ENCODE measurements around the gene MTG1.

Gene MTG1

DNA sequence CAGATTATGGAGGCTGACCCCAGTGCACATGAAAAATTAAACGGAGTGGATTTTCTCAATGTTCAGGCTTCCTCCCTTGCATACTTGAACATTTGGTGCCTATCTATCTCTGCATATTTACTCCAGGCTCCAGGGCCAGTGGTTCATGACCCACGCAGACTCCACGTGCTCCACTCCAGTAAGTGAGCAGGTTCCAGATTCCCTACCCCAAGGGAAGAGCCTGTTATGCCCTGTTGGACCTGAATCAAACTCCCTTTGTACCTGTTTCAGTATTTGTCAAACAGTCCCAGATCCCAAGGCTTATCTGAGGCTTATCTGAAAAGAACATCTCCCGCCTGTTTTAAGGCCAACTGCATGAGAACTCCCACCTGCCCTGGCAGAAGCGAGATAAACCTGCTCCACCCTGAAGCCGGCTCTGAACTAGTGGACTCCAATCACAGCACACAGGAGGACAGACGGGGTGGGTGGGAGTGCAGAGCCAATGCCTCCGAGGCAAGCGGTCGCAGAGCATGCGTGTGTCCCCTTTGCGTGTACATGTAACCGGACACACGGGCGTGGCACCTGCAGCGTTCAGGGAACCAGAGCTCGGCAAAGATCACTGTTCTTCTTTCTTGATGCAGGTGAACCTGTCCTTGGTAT lies 33.9 kb upstream of the MTG1 start:
- Histone ChIP-seq H3K4me2 (ENCODE audit: low read length) (no peak overlapping the region), H3K27me3 (ENCODE audit: low read depth, low read length) (no peaks in the 10 kb centered on the region), H3K9ac (ENCODE audit: low read length) (no peak overlapping the region), H3K36me3 (replicated peaks; ENCODE audit: low read depth, low read length) (peaks cover 5% of the 10 kb centered on the region), H3K79me2 (ENCODE audit: low read length) (peaks cover 9% of the 10 kb centered on the region), H3K4me1 (ENCODE audit: low read length) (peaks cover 8% of the 10 kb centered on the region; the same call in 1 of the 2 replicates), H4K20me1 (ENCODE audit: insufficient read depth, low read length) (no peaks in the 10 kb centered on the region), H3K27ac (ENCODE audit: low read length) (no peak overlapping the region), H3K9me3 (ENCODE audit: insufficient read depth, low read length) (no peaks in the 10 kb centered on the region), H3K4me3 (ENCODE audit: low read length) (no peak overlapping the region), H2AFZ (ENCODE audit: low read depth, low read length) (no peak overlapping the region)
- TF ChIP-seq EZH2phosphoT487 (IDR thresholded peaks at IDR 0.05; ENCODE audit: low read depth), result no peak
- TF ChIP-seq, protein P1, sequence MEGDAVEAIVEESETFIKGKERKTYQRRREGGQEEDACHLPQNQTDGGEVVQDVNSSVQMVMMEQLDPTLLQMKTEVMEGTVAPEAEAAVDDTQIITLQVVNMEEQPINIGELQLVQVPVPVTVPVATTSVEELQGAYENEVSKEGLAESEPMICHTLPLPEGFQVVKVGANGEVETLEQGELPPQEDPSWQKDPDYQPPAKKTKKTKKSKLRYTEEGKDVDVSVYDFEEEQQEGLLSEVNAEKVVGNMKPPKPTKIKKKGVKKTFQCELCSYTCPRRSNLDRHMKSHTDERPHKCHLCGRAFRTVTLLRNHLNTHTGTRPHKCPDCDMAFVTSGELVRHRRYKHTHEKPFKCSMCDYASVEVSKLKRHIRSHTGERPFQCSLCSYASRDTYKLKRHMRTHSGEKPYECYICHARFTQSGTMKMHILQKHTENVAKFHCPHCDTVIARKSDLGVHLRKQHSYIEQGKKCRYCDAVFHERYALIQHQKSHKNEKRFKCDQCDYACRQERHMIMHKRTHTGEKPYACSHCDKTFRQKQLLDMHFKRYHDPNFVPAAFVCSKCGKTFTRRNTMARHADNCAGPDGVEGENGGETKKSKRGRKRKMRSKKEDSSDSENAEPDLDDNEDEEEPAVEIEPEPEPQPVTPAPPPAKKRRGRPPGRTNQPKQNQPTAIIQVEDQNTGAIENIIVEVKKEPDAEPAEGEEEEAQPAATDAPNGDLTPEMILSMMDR (IDR thresholded peaks at IDR 0.05; ENCODE audit: low read depth, low read length), result no peak

DNA sequence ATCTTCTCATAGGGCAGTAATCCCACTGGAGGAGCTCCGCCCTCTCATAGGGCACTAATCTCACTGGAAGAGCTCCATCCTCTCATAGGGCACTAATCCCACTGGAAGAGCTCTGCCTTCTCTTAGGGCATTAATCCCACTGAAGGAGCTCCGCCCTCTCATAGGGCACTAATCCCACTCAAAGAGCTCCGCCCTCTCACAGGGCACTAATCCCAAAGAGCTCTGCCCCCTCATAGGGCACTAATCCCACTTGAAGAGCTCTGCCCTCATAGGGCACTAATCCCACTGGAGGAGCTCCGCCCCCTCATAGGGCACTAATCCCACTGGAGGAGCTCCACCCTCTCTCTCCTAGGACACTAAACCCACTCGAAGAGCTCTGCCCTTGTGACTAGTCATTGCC lies 32.7 kb upstream of the MTG1 start:
- TF ChIP-seq EZH2phosphoT487 (IDR thresholded peaks at IDR 0.05; ENCODE audit: low read depth), result no peak
- TF ChIP-seq, protein P1 (IDR thresholded peaks at IDR 0.05; ENCODE audit: low read depth, low read length), result no peak
- Histone ChIP-seq H3K9me3 (ENCODE audit: insufficient read depth, low read length) (no peaks in the 10 kb centered on the region), H3K4me3 (ENCODE audit: low read length) (no peak overlapping the region), H3K27me3 (ENCODE audit: low read depth, low read length) (no peaks in the 10 kb centered on the region), H3K4me1 (ENCODE audit: low read length) (peaks cover 5% of the 10 kb centered on the region; the same call in 1 of the 2 replicates), H3K27ac (ENCODE audit: low read length) (no peak overlapping the region), H3K4me2 (ENCODE audit: low read length) (no peak overlapping the region), H3K9ac (ENCODE audit: low read length) (no peak overlapping the region), H4K20me1 (ENCODE audit: insufficient read depth, low read length) (no peaks in the 10 kb centered on the region), H3K36me3 (replicated peaks; ENCODE audit: low read depth, low read length) (peaks cover under 1% of the 10 kb centered on the region), H2AFZ (ENCODE audit: low read depth, low read length) (no peak overlapping the region), H3K79me2 (ENCODE audit: low read length) (peaks cover 6% of the 10 kb centered on the region)

DNA sequence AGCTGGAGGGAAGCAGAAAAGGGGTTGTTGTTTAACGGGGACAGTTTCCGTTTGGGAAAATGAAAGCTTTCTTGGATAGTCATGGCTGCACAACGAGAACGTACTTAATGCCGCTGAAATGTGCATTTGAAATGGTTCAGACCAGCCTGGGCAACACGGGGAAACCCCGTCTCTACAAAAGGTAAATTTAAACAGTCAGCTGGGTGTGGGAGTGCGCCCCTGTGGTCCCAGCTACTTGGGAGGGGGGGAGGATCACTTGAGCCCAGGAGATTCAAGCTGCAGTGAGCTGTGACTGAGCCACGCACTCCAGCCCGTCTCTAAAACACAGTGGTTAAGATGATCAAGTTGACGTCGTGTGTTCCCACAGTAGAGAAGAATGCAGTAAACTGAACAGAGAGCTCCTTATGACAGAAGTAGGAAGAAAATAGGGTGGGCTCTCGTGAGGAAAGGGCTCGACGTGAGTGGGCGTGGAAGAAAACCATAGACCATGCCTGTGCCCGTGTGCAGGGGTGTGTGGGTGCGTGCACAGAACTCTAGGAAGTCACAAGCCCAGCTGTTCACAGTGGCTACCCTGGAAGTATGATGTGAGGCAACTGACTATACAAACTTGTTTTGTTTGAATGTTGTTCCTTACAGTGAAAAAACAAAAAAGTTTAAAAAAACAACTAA lies 32.0 kb upstream of the MTG1 start:
- Histone ChIP-seq H3K4me2 (ENCODE audit: low read length) (no peak overlapping the region), H3K79me2 (ENCODE audit: low read length) (no peaks in the 10 kb centered on the region), H3K4me1 (ENCODE audit: low read length) (no peaks in the 10 kb centered on the region), H3K36me3 (replicated peaks; ENCODE audit: low read depth, low read length) (no peaks in the 10 kb centered on the region), H4K20me1 (ENCODE audit: insufficient read depth, low read length) (no peaks in the 10 kb centered on the region), H2AFZ (ENCODE audit: low read depth, low read length) (no peak overlapping the region), H3K4me3 (ENCODE audit: low read length) (no peak overlapping the region), H3K9ac (ENCODE audit: low read length) (no peak overlapping the region), H3K9me3 (ENCODE audit: insufficient read depth, low read length) (no peaks in the 10 kb centered on the region), H3K27ac (ENCODE audit: low read length) (no peak overlapping the region), H3K27me3 (ENCODE audit: low read depth, low read length) (no peaks in the 10 kb centered on the region)
- no peak for TF ChIP-seq EZH2phosphoT487 (IDR thresholded peaks at IDR 0.05; ENCODE audit: low read depth)
- TF ChIP-seq, protein P1 (IDR thresholded peaks at IDR 0.05; ENCODE audit: low read depth, low read length), result no peak

DNA sequence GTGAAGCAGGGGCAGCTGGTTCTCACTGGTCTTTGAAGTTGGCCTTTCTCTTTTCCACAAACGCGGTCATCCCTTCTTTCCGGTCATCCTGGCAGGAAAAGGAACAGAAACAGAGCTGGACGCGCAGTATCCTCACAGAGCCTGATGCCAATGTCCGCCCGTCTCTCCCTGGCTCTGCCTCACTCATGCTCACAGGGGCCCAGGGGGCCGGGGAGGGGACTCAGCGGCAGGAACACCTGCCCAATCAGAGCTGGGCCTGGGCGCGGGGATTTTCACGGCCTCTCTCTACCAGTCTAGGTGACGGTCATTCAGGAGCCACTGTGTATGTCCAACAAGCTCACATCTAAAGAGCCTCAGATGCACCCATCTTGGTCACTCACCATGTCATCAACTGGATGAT lies 31.1 kb upstream of the MTG1 start:
- Histone ChIP-seq H3K36me3 (replicated peaks; ENCODE audit: low read depth, low read length) (no peaks in the 10 kb centered on the region), H3K4me3 (ENCODE audit: low read length) (no peak overlapping the region), H3K4me2 (ENCODE audit: low read length) (no peak overlapping the region), H3K9me3 (ENCODE audit: insufficient read depth, low read length) (no peaks in the 10 kb centered on the region), H3K79me2 (ENCODE audit: low read length) (no peaks in the 10 kb centered on the region), H2AFZ (ENCODE audit: low read depth, low read length) (no peak overlapping the region), H3K9ac (ENCODE audit: low read length) (no peak overlapping the region), H3K4me1 (ENCODE audit: low read length) (no peaks in the 10 kb centered on the region), H4K20me1 (ENCODE audit: insufficient read depth, low read length) (no peaks in the 10 kb centered on the region), H3K27me3 (ENCODE audit: low read depth, low read length) (no peaks in the 10 kb centered on the region), H3K27ac (ENCODE audit: low read length) (no peak overlapping the region)
- no peak for TF ChIP-seq EZH2phosphoT487 (IDR thresholded peaks at IDR 0.05; ENCODE audit: low read depth)
- TF ChIP-seq, protein P1 (IDR thresholded peaks at IDR 0.05; ENCODE audit: low read depth, low read length), result no peak
